ENCODE measurements around the gene RAD51B. TPM values are rescaled to one million over a fixed set of nuclear protein-coding genes. Genes with fewer than 3 reads are reported as not detected.

RAD51B gene
- total RNA-seq, 1 experiment from 2014 or later, result 29.9 TPM

DNA sequence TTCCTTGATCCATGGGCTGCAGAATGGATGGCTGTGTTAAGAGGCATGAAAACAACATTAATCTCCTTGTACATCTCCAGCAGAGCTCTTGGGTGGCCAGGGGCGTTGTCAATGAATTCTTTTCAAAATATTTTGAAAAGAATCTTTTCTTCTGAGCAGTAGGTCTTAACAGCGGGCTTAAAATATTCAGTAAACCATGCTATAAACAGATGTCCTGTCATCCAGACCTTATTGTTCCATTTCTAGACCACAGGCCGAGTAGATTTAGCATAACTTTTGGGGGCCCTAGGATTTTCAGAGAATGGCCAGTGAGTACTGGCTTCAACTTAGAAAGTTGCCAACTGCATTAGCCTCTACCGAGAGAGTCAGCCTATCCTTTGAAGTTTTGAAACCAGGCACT is 130.2 kb downstream of the RAD51B start:
- no peak overlapping the region for H3K27ac ChIP-seq
- peaks cover 5% of the 10 kb centered on the region for H3K4me1 ChIP-seq (replicated peaks; ENCODE audit: insufficient read depth)
- H4K20me1 ChIP-seq (ENCODE audit: insufficient read depth), result no peaks in the 10 kb centered on the region
- H3K27me3 ChIP-seq (ENCODE audit: insufficient read depth, low read depth), result no peaks in the 10 kb centered on the region
- no peak overlapping the region for H2AFZ ChIP-seq
- H3K36me3 ChIP-seq (ENCODE audit: low read depth), result no peaks in the 10 kb centered on the region
- no peaks in the 10 kb centered on the region for H3K9me2 ChIP-seq (ENCODE audit: insufficient read depth)
- no peak overlapping the region for H3K4me3 ChIP-seq
- H3K9me3 ChIP-seq (ENCODE audit: insufficient read depth, low read depth), result no peaks in the 10 kb centered on the region; the same call in 1 of the 2 replicates
- no TSS peak for BruUV-seq (replicated peaks)
- no peaks in the 10 kb centered on the region for H3K79me2 ChIP-seq (ENCODE audit: low read depth)
- ChIA-PET CTCF (no interaction called here), POLR2A (ENCODE audit: unreplicated experiment) (no interaction called here)
- intact Hi-C loops (cut with micrococcal nuclease; ENCODE audit: unreplicated experiment), result loop anchor here (10.0 kb wide), 1 partner anchor 735 kb away; no protein-coding TSS in a partner anchor
- no peak overlapping the region for H3K4me2 ChIP-seq
- no peak for TF ChIP-seq EZH2 (IDR thresholded peaks at IDR 0.05; ENCODE audit: low read depth)
- TF ChIP-seq, protein P1, sequence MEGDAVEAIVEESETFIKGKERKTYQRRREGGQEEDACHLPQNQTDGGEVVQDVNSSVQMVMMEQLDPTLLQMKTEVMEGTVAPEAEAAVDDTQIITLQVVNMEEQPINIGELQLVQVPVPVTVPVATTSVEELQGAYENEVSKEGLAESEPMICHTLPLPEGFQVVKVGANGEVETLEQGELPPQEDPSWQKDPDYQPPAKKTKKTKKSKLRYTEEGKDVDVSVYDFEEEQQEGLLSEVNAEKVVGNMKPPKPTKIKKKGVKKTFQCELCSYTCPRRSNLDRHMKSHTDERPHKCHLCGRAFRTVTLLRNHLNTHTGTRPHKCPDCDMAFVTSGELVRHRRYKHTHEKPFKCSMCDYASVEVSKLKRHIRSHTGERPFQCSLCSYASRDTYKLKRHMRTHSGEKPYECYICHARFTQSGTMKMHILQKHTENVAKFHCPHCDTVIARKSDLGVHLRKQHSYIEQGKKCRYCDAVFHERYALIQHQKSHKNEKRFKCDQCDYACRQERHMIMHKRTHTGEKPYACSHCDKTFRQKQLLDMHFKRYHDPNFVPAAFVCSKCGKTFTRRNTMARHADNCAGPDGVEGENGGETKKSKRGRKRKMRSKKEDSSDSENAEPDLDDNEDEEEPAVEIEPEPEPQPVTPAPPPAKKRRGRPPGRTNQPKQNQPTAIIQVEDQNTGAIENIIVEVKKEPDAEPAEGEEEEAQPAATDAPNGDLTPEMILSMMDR (conservative IDR thresholded peaks at IDR 0.05), result no peak
- H3F3A ChIP-seq (ENCODE audit: insufficient read depth, low read depth), result no peaks in the 10 kb centered on the region
- no peak for DNase-seq

DNA sequence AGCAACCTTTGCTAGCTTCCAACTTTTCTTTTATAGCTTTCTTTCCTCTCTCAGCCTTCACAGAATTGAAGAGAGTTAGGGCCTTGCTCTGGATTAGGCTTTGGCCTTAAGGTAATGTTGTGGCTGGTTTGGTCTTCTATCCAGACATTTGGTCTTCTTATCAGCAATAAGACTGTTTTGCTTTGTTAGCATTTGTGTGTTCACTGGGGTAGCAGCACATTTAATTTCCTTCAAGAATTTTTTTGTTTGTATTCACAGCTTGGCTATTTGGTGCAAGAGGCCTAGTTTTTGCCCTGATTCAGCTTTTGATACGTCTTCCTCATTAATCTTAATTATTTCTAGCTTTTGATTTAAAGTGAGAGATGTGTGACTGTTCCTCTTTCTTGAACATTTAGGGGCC is 130.8 kb downstream of the RAD51B start:
- H2AFZ ChIP-seq, result no peak overlapping the region
- ChIA-PET POLR2A (ENCODE audit: unreplicated experiment) (no interaction called here), CTCF (no interaction called here)
- no peaks in the 10 kb centered on the region; the same call in 1 of the 2 replicates for H3K4me1 ChIP-seq (replicated peaks; ENCODE audit: insufficient read depth)
- TF ChIP-seq, protein P1 (conservative IDR thresholded peaks at IDR 0.05), result no peak
- no peak for TF ChIP-seq EZH2 (IDR thresholded peaks at IDR 0.05; ENCODE audit: low read depth)
- H3K79me2 ChIP-seq (ENCODE audit: low read depth), result no peaks in the 10 kb centered on the region
- H3K4me2 ChIP-seq, result no peak overlapping the region
- H3K4me3 ChIP-seq, result no peak overlapping the region
- H3K27me3 ChIP-seq (ENCODE audit: insufficient read depth, low read depth), result no peaks in the 10 kb centered on the region
- H3K27ac ChIP-seq, result no peak overlapping the region
- H3F3A ChIP-seq (ENCODE audit: insufficient read depth, low read depth), result no peaks in the 10 kb centered on the region
- no peaks in the 10 kb centered on the region for H3K9me2 ChIP-seq (ENCODE audit: insufficient read depth)
- H3K9me3 ChIP-seq (ENCODE audit: insufficient read depth, low read depth), result no peaks in the 10 kb centered on the region; the same call in 1 of the 2 replicates
- H4K20me1 ChIP-seq (ENCODE audit: insufficient read depth), result no peaks in the 10 kb centered on the region
- no TSS peak for BruUV-seq (replicated peaks)
- no peak for DNase-seq
- intact Hi-C loops (cut with micrococcal nuclease; ENCODE audit: unreplicated experiment), result no loop called here
- H3K36me3 ChIP-seq (ENCODE audit: low read depth), result no peaks in the 10 kb centered on the region

DNA sequence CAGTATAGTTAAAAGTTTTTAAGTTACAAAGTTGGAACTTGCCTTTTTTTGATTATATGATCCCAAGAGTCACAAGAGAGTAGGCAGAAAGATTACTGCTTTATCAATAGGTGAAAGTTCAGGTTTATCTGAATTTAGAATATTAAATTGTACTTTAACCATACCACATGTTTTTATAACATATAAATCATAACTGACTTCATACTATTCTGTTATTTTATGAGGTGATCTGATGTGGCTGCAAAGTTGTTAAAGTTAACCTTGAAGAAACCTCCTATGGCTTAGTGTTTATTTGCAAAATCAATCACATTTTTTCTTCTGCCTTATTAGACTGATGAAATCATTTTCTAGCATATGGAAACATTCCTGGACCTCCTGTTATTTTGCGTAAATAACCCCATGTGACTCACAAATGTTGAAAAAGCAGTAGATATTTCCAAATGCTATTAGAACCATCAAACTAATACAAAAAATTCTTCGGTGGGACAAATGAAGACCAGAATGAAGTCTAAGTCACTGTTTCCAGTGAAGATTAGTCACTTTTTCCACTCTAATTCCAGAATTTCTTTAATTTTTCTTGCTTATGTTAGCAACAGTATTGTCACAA is 132.1 kb downstream of the RAD51B start:
- ChIA-PET POLR2A (ENCODE audit: unreplicated experiment) (no interaction called here), CTCF (no interaction called here)
- Histone ChIP-seq H3K27ac (no peak overlapping the region), H3F3A (ENCODE audit: insufficient read depth, low read depth) (no peaks in the 10 kb centered on the region), H3K79me2 (ENCODE audit: low read depth) (no peaks in the 10 kb centered on the region), H3K9me3 (ENCODE audit: insufficient read depth, low read depth) (no peaks in the 10 kb centered on the region; the same call in 1 of the 2 replicates), H3K4me3 (no peak overlapping the region), H3K27me3 (ENCODE audit: insufficient read depth, low read depth) (no peaks in the 10 kb centered on the region), H3K4me1 (replicated peaks; ENCODE audit: insufficient read depth) (no peaks in the 10 kb centered on the region), H3K4me2 (no peak overlapping the region), H3K36me3 (ENCODE audit: low read depth) (no peaks in the 10 kb centered on the region), H2AFZ (no peak overlapping the region), H3K9me2 (ENCODE audit: insufficient read depth) (no peaks in the 10 kb centered on the region), H4K20me1 (ENCODE audit: insufficient read depth) (no peaks in the 10 kb centered on the region)
- intact Hi-C loops (cut with micrococcal nuclease; ENCODE audit: unreplicated experiment), result no loop called here
- TF ChIP-seq, protein P1 (conservative IDR thresholded peaks at IDR 0.05), result no peak
- TF ChIP-seq EZH2 (IDR thresholded peaks at IDR 0.05; ENCODE audit: low read depth), result no peak
- no TSS peak for BruUV-seq (replicated peaks)
- no peak for DNase-seq
